WTC11 (cell line): ENCODE results near the gene TRPM8. TPM values are rescaled to one million over a fixed set of nuclear protein-coding genes. Genes with fewer than 3 reads are reported as not detected.

ENCODE experiments used
- ATAC-seq: fragments of 200-7000 bp; cut with Tn5 transposase; 2 replicates; pipeline ENCODE4 v1.10.0; 2021; ENCODE audit warnings: mild to moderate bottlenecking, moderate library complexity
- CTCF ChIA-PET: fragments of 300-600 bp; sonication (Branson Sonifier 250); formaldehyde crosslinking; loops from one replicate; lab custom pipeline; 2021; ENCODE audit warnings: antibody characterized with exemption; lab: Charles Lee
- POLR2A ChIA-PET: fragments of 350-600 bp; sonication (Branson Sonifier 250); formaldehyde crosslinking; loops from one replicate; lab custom pipeline; 2021; ENCODE audit warnings: antibody characterized with exemption; lab: Charles Lee
- DNase-seq: peaks from one replicate; pipeline ENCODE4 v3.0.0; 2021; ENCODE audit warnings: low spot score
- H3K27ac Mint-ChIP-seq: 2 replicates; pipeline ENCODE4 v1.8.0; 2021; ENCODE audit warnings: mixed read lengths
- H3K27me3 Mint-ChIP-seq: 2 replicates; pipeline ENCODE4 v1.8.0; 2021; ENCODE audit warnings: low read depth, mild to moderate bottlenecking, moderate library complexity, mixed read lengths
- H3K36me3 Mint-ChIP-seq: 2 replicates; pipeline ENCODE4 v1.8.0; 2021; ENCODE audit warnings: mixed read lengths
- H3K4me1 Mint-ChIP-seq: 2 replicates; pipeline ENCODE4 v1.8.0; 2022; ENCODE audit warnings: mixed read lengths
- H3K4me3 Mint-ChIP-seq: 2 replicates; pipeline ENCODE4 v1.8.0; 2021; ENCODE audit warnings: mild to moderate bottlenecking, moderate library complexity, mixed read lengths
- H3K9me3 Mint-ChIP-seq: 2 replicates; pipeline ENCODE4 v1.8.0; 2021; ENCODE audit warnings: mixed read lengths
- ATF1 ChIP-seq: sonication (generic); formaldehyde crosslinking; IDR thresholded peaks from 2 replicates; pipeline ENCODE4 v1.8.1; 2023; ENCODE audit warnings: mild to moderate bottlenecking, moderate library complexity, missing genetic modification reagents
- ATF6 ChIP-seq: sonication (generic); formaldehyde crosslinking; IDR thresholded peaks from 2 replicates; pipeline ENCODE4 v1.8.1; 2023; ENCODE audit warnings: mild to moderate bottlenecking, missing genetic modification reagents
- E2F5 ChIP-seq: sonication (generic); formaldehyde crosslinking; IDR thresholded peaks from 2 replicates; pipeline ENCODE4 v1.8.1; 2022; ENCODE audit warnings: mild to moderate bottlenecking, moderate library complexity, missing genetic modification reagents
- EMX1 ChIP-seq: fragments of 250-450 bp; sonication (Bioruptor Pico); IDR thresholded peaks from 2 replicates; pipeline ENCODE4 v1.8.0; 2021; ENCODE audit warnings: mild to moderate bottlenecking
- ESRRA ChIP-seq: sonication (generic); formaldehyde crosslinking; IDR thresholded peaks from 2 replicates; pipeline ENCODE4 v1.8.1; 2022; ENCODE audit warnings: mild to moderate bottlenecking, missing genetic modification reagents, borderline replicate concordance
- ETV6 ChIP-seq: sonication (generic); formaldehyde crosslinking; IDR thresholded peaks from 2 replicates; pipeline ENCODE4 v1.8.1; 2022; ENCODE audit warnings: mild to moderate bottlenecking, missing genetic modification reagents
- FOXK1 ChIP-seq: sonication (generic); formaldehyde crosslinking; IDR thresholded peaks from 2 replicates; pipeline ENCODE4 v1.8.0; 2022; ENCODE audit warnings: mild to moderate bottlenecking, moderate library complexity, missing genetic modification reagents
- GRHL2 ChIP-seq: fragments of 250-450 bp; sonication (Bioruptor Pico); IDR thresholded peaks from 2 replicates; pipeline ENCODE4 v1.8.0; 2022; ENCODE audit warnings: mild to moderate bottlenecking, moderate library complexity; ENCODE audit not compliant: insufficient replicate concordance, severe bottlenecking
- GTF2I ChIP-seq: fragments of 250-450 bp; sonication (Bioruptor Pico); conservative IDR thresholded peaks from 2 replicates; pipeline ENCODE4 v1.4.0; 2021; ENCODE audit warnings: mild to moderate bottlenecking
- KAT7 ChIP-seq: sonication (generic); formaldehyde crosslinking; IDR thresholded peaks from 2 replicates; pipeline ENCODE4 v1.8.1; 2023; ENCODE audit warnings: missing genetic modification reagents, mild to moderate bottlenecking, borderline replicate concordance
- MAX ChIP-seq: sonication (generic); formaldehyde crosslinking; IDR thresholded peaks from 2 replicates; pipeline ENCODE4 v1.8.0; 2022; ENCODE audit warnings: mild to moderate bottlenecking, missing genetic modification reagents
- MYBL2 ChIP-seq: sonication (generic); formaldehyde crosslinking; IDR thresholded peaks from 2 replicates; pipeline ENCODE4 v1.8.1; 2023; ENCODE audit warnings: mild to moderate bottlenecking, moderate library complexity, missing genetic modification reagents
- NFATC4 ChIP-seq: fragments of 250-450 bp; sonication (Bioruptor Pico); IDR thresholded peaks from 2 replicates; pipeline ENCODE4 v1.9.0; 2021; ENCODE audit warnings: mild to moderate bottlenecking
- RORB ChIP-seq: fragments of 250-450 bp; sonication (Bioruptor Pico); IDR thresholded peaks from 2 replicates; pipeline ENCODE4 v1.9.0; 2021; ENCODE audit warnings: mild to moderate bottlenecking
- SMAD3 ChIP-seq: sonication (generic); formaldehyde crosslinking; IDR thresholded peaks from 2 replicates; pipeline ENCODE4 v1.8.0; 2022; ENCODE audit warnings: missing genetic modification reagents, mild to moderate bottlenecking, borderline replicate concordance
- ZNF219 ChIP-seq: sonication (generic); formaldehyde crosslinking; IDR thresholded peaks from 2 replicates; pipeline ENCODE4 v1.8.0; 2023; ENCODE audit warnings: missing genetic modification reagents, mild to moderate bottlenecking, borderline replicate concordance
- ZNF263 ChIP-seq: sonication (generic); formaldehyde crosslinking; IDR thresholded peaks from 2 replicates; pipeline ENCODE4 v1.8.1; 2022; ENCODE audit warnings: low read depth, mild to moderate bottlenecking, moderate library complexity, missing genetic modification reagents
- ZNF416 ChIP-seq: fragments of 250-450 bp; sonication (Bioruptor Pico); IDR thresholded peaks from 2 replicates; pipeline ENCODE4 v1.9.0; 2021; ENCODE audit warnings: mild to moderate bottlenecking, inconsistent platforms
- ZNF671 ChIP-seq: fragments of 250-450 bp; sonication (Bioruptor Pico); IDR thresholded peaks from 2 replicates; pipeline ENCODE4 v1.8.0; 2021; ENCODE audit warnings: mild to moderate bottlenecking
- ZSCAN18 ChIP-seq: fragments of 250-450 bp; sonication (Bioruptor Pico); IDR thresholded peaks from 2 replicates; pipeline ENCODE4 v2.1.2; 2022; ENCODE audit warnings: mild to moderate bottlenecking, moderate library complexity
- total RNA-seq: library from RNA; stranded (reverse); gene quantifications from 3 replicates; pipeline ENCODE4 v1.2.3, GENCODE V29; 2021
- TF ChIP-seq, protein P1 (sequence below): sonication (generic); formaldehyde crosslinking; IDR thresholded peaks from 2 replicates; pipeline ENCODE4 v1.8.0; 2022; ENCODE audit warnings: mild to moderate bottlenecking, missing genetic modification reagents
- TF ChIP-seq, protein P2 (sequence below): sonication (generic); formaldehyde crosslinking; IDR thresholded peaks from 2 replicates; pipeline ENCODE4 v1.8.1; 2023; ENCODE audit warnings: mild to moderate bottlenecking, missing genetic modification reagents, moderate library complexity
- TF ChIP-seq, protein P3 (sequence below): sonication (generic); formaldehyde crosslinking; IDR thresholded peaks from 2 replicates; pipeline ENCODE4 v1.8.0; 2023; ENCODE audit warnings: missing genetic modification reagents
- TF ChIP-seq, protein P4 (sequence below): sonication (generic); formaldehyde crosslinking; IDR thresholded peaks from 2 replicates; pipeline ENCODE4 v1.8.0; 2023; ENCODE audit warnings: missing genetic modification reagents, mild to moderate bottlenecking, borderline replicate concordance

Gene TRPM8
- total RNA-seq, 1 experiment from 2014 or later: 0.26 TPM

DNA sequence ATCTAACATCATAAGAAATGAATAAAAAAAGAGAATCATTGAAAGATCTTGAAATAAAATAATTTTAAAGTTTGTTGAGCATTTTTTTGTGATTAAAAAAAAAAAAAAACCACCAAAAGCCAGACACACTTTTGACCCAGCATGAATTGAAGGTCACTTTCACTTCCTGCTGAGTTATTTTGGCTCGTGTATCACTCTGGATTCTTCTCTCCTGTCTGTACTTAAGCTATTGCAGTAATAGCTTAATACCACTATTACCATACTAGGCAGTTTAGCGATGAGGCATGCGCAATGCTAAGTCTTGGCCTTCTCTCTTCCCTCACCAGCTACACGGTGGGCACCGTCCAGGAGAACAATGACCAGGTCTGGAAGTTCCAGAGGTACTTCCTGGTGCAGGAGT is 78.8 kb downstream of the TRPM8 start:
- H3K27me3 Mint-ChIP-seq: peaks cover 8% of the 10 kb centered on the region
- ChIA-PET POLR2A (no interaction called here), CTCF (interaction anchor here (0.7 kb wide), 1 partner anchor 32 kb away, joined by 3 read pairs; no protein-coding TSS in a partner anchor)
- peaks cover 22% of the 10 kb centered on the region for H3K36me3 Mint-ChIP-seq
- ATAC-seq: no peak
- no peak for DNase-seq
- H3K4me3 Mint-ChIP-seq: no peak overlapping the region
- no peak overlapping the region for H3K27ac Mint-ChIP-seq
- no peak for TF ChIP-seq KAT7 (CRISPR knock-in tag)
- TF ChIP-seq, protein P1, sequence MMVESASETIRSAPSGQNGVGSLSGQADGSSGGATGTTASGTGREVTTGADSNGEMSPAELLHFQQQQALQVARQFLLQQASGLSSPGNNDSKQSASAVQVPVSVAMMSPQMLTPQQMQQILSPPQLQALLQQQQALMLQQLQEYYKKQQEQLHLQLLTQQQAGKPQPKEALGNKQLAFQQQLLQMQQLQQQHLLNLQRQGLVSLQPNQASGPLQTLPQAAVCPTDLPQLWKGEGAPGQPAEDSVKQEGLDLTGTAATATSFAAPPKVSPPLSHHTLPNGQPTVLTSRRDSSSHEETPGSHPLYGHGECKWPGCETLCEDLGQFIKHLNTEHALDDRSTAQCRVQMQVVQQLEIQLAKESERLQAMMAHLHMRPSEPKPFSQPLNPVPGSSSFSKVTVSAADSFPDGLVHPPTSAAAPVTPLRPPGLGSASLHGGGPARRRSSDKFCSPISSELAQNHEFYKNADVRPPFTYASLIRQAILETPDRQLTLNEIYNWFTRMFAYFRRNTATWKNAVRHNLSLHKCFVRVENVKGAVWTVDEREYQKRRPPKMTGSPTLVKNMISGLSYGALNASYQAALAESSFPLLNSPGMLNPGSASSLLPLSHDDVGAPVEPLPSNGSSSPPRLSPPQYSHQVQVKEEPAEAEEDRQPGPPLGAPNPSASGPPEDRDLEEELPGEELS (CRISPR knock-in tag): no peak
- TF ChIP-seq ZNF416: no peak
- TF ChIP-seq, protein P2, sequence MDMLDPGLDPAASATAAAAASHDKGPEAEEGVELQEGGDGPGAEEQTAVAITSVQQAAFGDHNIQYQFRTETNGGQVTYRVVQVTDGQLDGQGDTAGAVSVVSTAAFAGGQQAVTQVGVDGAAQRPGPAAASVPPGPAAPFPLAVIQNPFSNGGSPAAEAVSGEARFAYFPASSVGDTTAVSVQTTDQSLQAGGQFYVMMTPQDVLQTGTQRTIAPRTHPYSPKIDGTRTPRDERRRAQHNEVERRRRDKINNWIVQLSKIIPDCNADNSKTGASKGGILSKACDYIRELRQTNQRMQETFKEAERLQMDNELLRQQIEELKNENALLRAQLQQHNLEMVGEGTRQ (CRISPR knock-in tag): no peak
- no peak for TF ChIP-seq MYBL2 (CRISPR knock-in tag)
- TF ChIP-seq ZSCAN18 (CRISPR knock-in tag): no peak
- TF ChIP-seq ESRRA (CRISPR knock-in tag): no peak
- TF ChIP-seq, protein P3, sequence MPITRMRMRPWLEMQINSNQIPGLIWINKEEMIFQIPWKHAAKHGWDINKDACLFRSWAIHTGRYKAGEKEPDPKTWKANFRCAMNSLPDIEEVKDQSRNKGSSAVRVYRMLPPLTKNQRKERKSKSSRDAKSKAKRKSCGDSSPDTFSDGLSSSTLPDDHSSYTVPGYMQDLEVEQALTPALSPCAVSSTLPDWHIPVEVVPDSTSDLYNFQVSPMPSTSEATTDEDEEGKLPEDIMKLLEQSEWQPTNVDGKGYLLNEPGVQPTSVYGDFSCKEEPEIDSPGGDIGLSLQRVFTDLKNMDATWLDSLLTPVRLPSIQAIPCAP: no peak
- no peak for TF ChIP-seq GRHL2 (CRISPR knock-in tag)
- TF ChIP-seq E2F5: no peak
- no peak for TF ChIP-seq EMX1 (CRISPR knock-in tag)
- TF ChIP-seq MAX (CRISPR knock-in tag): no peak
- no peak for TF ChIP-seq GTF2I (CRISPR knock-in tag)
- TF ChIP-seq ATF1 (CRISPR knock-in tag): no peak
- no peak for TF ChIP-seq ZNF671
- TF ChIP-seq, all 79 proteins: peak for 0
- Mint-ChIP-seq H3K4me1 (peaks cover 5% of the 10 kb centered on the region; the same call in 1 of the 2 replicates), H3K9me3 (peaks cover 54% of the 10 kb centered on the region)

GRCh38 chr2:233996461-233996860 is 79.3 kb downstream of the TRPM8 start:
- Mint-ChIP-seq H3K27ac (no peak overlapping the region), H3K4me1 (peaks cover 5% of the 10 kb centered on the region; the same call in 1 of the 2 replicates), H3K36me3 (peaks cover 18% of the 10 kb centered on the region), H3K9me3 (peaks cover 50% of the 10 kb centered on the region), H3K4me3 (no peak overlapping the region), H3K27me3 (peaks cover 8% of the 10 kb centered on the region)
- CTCF ChIA-PET: interaction anchor here (0.7 kb wide), 1 partner anchor 32 kb away, joined by 3 read pairs; no protein-coding TSS in a partner anchor
- DNase-seq (no peak), ATAC-seq (no peak)
- POLR2A ChIA-PET: no interaction called here
- TF ChIP-seq FOXK1 (CRISPR knock-in tag): no peak
- TF ChIP-seq, protein P4, sequence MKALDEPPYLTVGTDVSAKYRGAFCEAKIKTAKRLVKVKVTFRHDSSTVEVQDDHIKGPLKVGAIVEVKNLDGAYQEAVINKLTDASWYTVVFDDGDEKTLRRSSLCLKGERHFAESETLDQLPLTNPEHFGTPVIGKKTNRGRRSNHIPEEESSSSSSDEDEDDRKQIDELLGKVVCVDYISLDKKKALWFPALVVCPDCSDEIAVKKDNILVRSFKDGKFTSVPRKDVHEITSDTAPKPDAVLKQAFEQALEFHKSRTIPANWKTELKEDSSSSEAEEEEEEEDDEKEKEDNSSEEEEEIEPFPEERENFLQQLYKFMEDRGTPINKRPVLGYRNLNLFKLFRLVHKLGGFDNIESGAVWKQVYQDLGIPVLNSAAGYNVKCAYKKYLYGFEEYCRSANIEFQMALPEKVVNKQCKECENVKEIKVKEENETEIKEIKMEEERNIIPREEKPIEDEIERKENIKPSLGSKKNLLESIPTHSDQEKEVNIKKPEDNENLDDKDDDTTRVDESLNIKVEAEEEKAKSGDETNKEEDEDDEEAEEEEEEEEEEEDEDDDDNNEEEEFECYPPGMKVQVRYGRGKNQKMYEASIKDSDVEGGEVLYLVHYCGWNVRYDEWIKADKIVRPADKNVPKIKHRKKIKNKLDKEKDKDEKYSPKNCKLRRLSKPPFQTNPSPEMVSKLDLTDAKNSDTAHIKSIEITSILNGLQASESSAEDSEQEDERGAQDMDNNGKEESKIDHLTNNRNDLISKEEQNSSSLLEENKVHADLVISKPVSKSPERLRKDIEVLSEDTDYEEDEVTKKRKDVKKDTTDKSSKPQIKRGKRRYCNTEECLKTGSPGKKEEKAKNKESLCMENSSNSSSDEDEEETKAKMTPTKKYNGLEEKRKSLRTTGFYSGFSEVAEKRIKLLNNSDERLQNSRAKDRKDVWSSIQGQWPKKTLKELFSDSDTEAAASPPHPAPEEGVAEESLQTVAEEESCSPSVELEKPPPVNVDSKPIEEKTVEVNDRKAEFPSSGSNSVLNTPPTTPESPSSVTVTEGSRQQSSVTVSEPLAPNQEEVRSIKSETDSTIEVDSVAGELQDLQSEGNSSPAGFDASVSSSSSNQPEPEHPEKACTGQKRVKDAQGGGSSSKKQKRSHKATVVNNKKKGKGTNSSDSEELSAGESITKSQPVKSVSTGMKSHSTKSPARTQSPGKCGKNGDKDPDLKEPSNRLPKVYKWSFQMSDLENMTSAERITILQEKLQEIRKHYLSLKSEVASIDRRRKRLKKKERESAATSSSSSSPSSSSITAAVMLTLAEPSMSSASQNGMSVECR (CRISPR knock-in tag): no peak
- no peak for TF ChIP-seq NFATC4 (CRISPR knock-in tag)
- no peak for TF ChIP-seq GRHL2 (CRISPR knock-in tag)
- TF ChIP-seq ZNF219 (CRISPR knock-in tag): no peak
- TF ChIP-seq ETV6: no peak
- no peak for TF ChIP-seq ZNF263
- TF ChIP-seq KAT7 (CRISPR knock-in tag): no peak
- no peak for TF ChIP-seq SMAD3
- TF ChIP-seq ATF6 (CRISPR knock-in tag): no peak
- TF ChIP-seq RORB: no peak
